HG03103 (cell line): ENCODE results near the gene KCNK13.
"Not testable (repeated sequence)": the region's sequence is repeated elsewhere in the genome, so short reads cannot be mapped to it uniquely, and the experiment has no call there.

Experiments
- ATAC-seq: cut with Tn5 transposase; IDR thresholded peaks from one replicate; pipeline ENCODE4 v1.9.1; 2021; ENCODE audit warnings: low read depth; ENCODE audit not compliant: unreplicated experiment

KCNK13 gene

DNA sequence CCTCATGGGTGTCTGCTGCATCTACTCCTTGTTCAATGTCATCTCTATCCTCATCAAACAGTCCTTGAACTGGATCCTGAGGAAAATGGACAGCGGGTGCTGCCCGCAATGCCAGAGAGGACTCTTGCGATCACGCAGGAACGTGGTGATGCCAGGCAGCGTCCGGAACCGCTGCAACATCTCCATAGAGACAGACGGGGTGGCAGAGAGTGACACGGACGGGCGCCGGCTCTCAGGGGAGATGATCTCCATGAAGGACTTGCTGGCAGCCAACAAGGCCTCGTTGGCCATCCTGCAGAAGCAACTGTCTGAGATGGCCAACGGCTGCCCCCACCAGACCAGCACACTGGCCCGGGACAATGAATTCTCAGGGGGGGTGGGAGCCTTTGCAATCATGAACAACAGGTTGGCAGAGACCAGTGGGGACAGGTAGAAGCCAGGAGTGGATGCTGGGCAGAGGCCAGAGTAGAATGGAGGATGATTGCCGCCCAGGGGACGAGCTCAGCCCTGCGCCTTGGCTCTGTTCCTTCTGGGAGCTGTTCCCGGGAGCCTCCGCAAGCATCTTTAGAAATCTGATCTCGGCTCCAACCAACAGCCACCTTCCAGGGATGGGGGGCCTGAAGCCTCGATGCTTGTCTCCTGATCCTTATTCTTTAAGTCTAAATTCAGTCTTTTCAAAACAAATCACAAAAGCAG lies 122.9 kb downstream of the KCNK13 start:
- ATAC-seq, result no peak

DNA sequence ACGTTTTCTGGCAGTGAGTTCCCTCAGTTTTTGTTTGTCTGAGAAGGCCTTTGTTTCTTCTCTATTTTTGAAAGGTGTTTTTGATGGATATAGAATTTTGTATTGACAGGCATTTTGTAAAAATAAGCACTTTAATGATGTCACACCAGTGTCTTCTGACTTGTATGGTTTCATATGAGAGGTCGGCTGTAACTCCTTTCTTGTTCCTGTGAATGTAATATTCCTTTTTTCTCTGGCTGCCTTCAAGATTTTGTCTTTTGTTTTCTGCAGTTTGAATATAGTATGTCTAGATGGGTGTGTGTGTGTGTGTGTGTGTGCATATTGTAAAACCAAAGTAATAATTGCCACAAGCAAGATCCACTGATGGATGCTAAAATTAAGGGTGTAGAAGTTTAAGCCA lies 126.8 kb downstream of the KCNK13 start:
- no peak for ATAC-seq

- ATAC-seq, result no peak
These were observed 129.4 kb downstream of the KCNK13 start for GRCh38 chr14:90191154-90191553.

GRCh38 chr14:90191585-90191984 lies 129.8 kb downstream of the KCNK13 start:
- no peak for ATAC-seq

- ATAC-seq, result no peak
These were observed 132.1 kb downstream of the KCNK13 start for GRCh38 chr14:90193925-90194324.

DNA sequence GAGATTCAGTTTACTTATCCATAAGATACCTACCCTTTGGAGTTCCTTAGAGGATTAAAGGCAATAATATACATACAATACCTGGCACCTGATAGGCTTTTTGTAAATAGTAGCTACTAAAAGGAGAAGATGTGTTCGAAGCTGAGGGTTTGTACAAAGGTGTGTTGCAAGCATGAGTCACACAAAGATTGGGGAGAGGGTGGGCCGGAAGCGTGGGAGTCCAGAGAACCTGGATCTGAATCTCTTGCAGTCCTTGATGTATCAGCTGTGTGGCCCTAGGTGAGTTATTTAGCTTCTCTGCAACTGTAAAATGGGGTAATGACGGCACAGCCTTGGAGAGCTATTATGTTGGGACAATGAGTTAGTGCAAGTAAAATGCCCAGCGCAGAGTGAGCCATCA lies 132.9 kb downstream of the KCNK13 start:
- ATAC-seq, result no peak

DNA sequence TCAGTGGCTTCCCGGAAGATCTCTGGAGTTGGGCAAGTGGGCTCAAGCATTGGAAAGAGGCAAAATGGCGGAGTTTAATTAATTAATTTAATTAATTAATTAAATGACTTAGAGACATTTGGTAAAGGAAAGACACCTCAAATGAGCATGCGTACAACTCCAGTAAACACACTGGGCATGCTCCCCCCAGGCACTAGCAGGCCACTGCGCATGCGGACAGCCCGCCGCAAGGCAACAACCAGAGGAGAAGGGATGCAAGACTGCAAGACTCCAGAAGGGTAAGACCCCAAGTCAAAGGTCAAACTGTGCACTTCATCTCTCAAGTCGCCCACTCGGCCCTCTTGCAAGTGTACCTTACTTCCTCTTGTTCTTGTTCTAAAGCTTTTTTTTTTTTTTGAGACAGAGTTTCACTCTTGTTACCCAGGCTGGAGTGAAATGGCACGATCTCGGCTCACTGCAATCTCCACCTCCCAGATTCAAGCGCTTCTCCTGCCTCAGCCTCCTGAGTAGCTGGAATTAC lies 136.8 kb downstream of the KCNK13 start:
- no peak for ATAC-seq

GRCh38 chr14:90200546-90200945 lies 138.8 kb downstream of the KCNK13 start:
- ATAC-seq, result not testable (repeated sequence)

- ATAC-seq, result no peak
These were observed 139.6 kb downstream of the KCNK13 start for GRCh38 chr14:90201344-90201743.

DNA sequence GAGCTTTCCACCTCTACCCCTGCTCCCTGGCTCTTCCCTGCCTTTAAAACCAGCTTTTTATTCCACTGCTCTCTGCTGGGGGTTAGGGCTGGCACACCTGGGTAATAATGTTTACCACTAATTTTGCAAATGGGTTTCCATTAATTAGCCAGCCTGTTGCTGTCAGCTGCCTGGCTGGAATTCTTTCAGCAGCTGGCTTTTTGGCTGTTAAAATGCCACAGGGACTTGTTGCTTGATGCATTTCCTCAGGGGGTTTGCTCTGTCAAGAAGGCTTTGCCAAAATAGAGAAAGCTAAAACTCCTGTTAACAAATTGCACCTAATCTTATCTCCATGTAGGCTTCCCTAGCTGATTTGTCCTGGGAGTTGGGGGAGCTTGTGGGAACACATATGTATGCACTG lies 142.7 kb downstream of the KCNK13 start:
- no peak for ATAC-seq

- no peak for ATAC-seq
These were observed 151.4 kb downstream of the KCNK13 start for GRCh38 chr14:90213099-90213748.

DNA sequence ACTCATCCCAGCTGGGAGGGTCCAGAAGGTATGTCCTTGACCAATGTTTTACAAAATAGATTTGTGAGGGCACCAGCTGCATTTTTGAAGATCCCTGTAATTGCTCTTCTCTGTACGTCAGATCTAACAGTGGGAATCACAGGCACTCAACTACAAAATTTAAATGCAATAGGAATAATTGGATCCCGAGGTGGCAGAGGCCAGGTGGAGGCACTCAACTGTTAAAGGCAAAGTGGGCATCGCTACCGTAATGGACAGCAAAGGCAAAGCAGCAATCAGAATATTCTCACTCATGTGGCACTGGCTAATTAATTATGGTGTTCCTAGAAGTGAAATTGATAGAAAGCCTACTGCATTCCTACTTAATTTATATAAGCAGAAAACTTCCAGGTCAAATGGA lies 166.7 kb downstream of the KCNK13 start:
- no peak for ATAC-seq

GRCh38 chr14:90229942-90230341 lies 168.1 kb downstream of the KCNK13 start:
- not testable (repeated sequence) for ATAC-seq
